IMR-90 (cell line): ENCODE measurements around the gene MELTF. TPM values are rescaled to one million over a fixed set of nuclear protein-coding genes. Genes with fewer than 3 reads are reported as not detected.

Experiments used
- ATAC-seq: fragments of 200-7000 bp; cut with Tn5 transposase; 2 replicates; pipeline ENCODE4 v1.9.1; 2020; ENCODE audit warnings: low read depth, mild to moderate bottlenecking, moderate library complexity
- BruUV-seq: library from RNA; stranded (reverse); fragments of 400-500 nt; replicated peaks from 2 replicates; lab custom pipeline; 2021; lab: Mats Ljungman, UMichigan
- CTCF ChIA-PET: fragments of 300-600 bp; formaldehyde crosslinking; extraction: SDS; loops from one replicate; lab custom pipeline; 2021; ENCODE audit warnings: antibody characterized with exemption; lab: Yijun Ruan, JAX
- POLR2A ChIA-PET: fragments of 300-600 bp; sonication (Branson Sonifier 250); formaldehyde crosslinking; loops from one replicate; lab custom pipeline; 2022; ENCODE audit warnings: antibody characterized with exemption; ENCODE audit not compliant: unreplicated experiment; lab: Charles Lee
- DNase-seq: peaks from one replicate; pipeline ENCODE4 v3.0.0; 2013
- H2AFZ ChIP-seq: replicated peaks from 2 replicates; pipeline ENCODE3; 2013; ENCODE audit warnings: low read length, mild to moderate bottlenecking; ENCODE audit not compliant: poor library complexity
- H2AK5ac ChIP-seq: 2 replicates; pipeline ENCODE4 v1.6.1; 2013; ENCODE audit warnings: low read depth, low read length, inconsistent platforms
- H2AK9ac ChIP-seq: replicated peaks from 2 replicates; pipeline ENCODE3; 2013; ENCODE audit warnings: mild to moderate bottlenecking, low read depth, low read length, moderate library complexity; ENCODE audit not compliant: poor library complexity
- H2BK120ac ChIP-seq: 2 replicates; pipeline ENCODE4 v1.6.1; 2013; ENCODE audit warnings: low read depth, low read length, inconsistent platforms
- H2BK15ac ChIP-seq: 3 replicates; pipeline ENCODE4 v1.6.1; 2013; ENCODE audit warnings: low read depth, low read length, inconsistent platforms
- H2BK20ac ChIP-seq: 2 replicates; pipeline ENCODE4 v1.6.1; 2013; ENCODE audit warnings: low read depth, mild to moderate bottlenecking, inconsistent platforms, low read length, moderate library complexity
- H2BK5ac ChIP-seq: 2 replicates; pipeline ENCODE4 v1.6.1; 2013; ENCODE audit warnings: mild to moderate bottlenecking, low read depth, low read length, inconsistent platforms; ENCODE audit not compliant: poor library complexity, severe bottlenecking
- H3K14ac ChIP-seq: replicated peaks from 2 replicates; pipeline ENCODE4 v1.6.1; 2013; ENCODE audit warnings: low read depth, low read length, inconsistent platforms
- H3K18ac ChIP-seq: 2 replicates; pipeline ENCODE4 v1.6.1; 2013; ENCODE audit warnings: low read depth, low read length, control low read depth
- H3K23ac ChIP-seq: 2 replicates; pipeline ENCODE4 v1.6.1; 2013; ENCODE audit warnings: low read depth, low read length, inconsistent platforms
- H3K27ac ChIP-seq: 2 replicates; pipeline ENCODE4 v1.5.1; 2013; ENCODE audit warnings: mild to moderate bottlenecking, control low read depth, low read length; ENCODE audit not compliant: insufficient read depth
- H3K27me3 ChIP-seq: 2 replicates; pipeline ENCODE4 v1.6.1; 2013; ENCODE audit warnings: low read length; ENCODE audit not compliant: control insufficient read depth, insufficient read depth
- H3K36me3 ChIP-seq: 2 replicates; pipeline ENCODE4 v1.6.1; 2013; ENCODE audit warnings: low read length, mixed read lengths; ENCODE audit not compliant: control insufficient read depth, insufficient read depth
- H3K4ac ChIP-seq: 2 replicates; pipeline ENCODE4 v1.6.1; 2013; ENCODE audit warnings: low read depth, low read length, inconsistent platforms
- H3K4me1 ChIP-seq: 2 replicates; pipeline ENCODE4 v1.6.1; 2013; ENCODE audit warnings: low read length, mixed read lengths; ENCODE audit not compliant: control insufficient read depth, insufficient read depth
- H3K4me2 ChIP-seq: 2 replicates; pipeline ENCODE4 v1.6.1; 2013; ENCODE audit warnings: low read depth, mild to moderate bottlenecking, control low read depth, low read length, moderate library complexity
- H3K4me3 ChIP-seq: 2 replicates; pipeline ENCODE4 v1.5.1; 2013; ENCODE audit warnings: low read depth, mild to moderate bottlenecking, control low read depth, low read length, moderate library complexity; ENCODE audit not compliant: insufficient read depth
- H3K56ac ChIP-seq: 2 replicates; pipeline ENCODE4 v1.6.1; 2013; ENCODE audit warnings: low read length, inconsistent platforms; ENCODE audit not compliant: insufficient read depth; ENCODE audit errors: extremely low read depth
- H3K79me1 ChIP-seq, 2 experiments: 2 replicates each; pipeline ENCODE4 v1.6.1; 2013; ENCODE audit warnings: low read length in 2 of 2, inconsistent platforms in 1 of 2, low read depth in 1 of 2
- H3K9ac ChIP-seq: 2 replicates; pipeline ENCODE4 v1.6.1; 2013; ENCODE audit warnings: low read depth, low read length, control low read depth
- H3K9me1 ChIP-seq: 2 replicates; pipeline ENCODE4 v1.6.1; 2013; ENCODE audit warnings: low read length, inconsistent platforms; ENCODE audit not compliant: insufficient read depth
- H3K9me3 ChIP-seq: 2 replicates; pipeline ENCODE4 v1.6.1; 2013; ENCODE audit warnings: low read length; ENCODE audit not compliant: control insufficient read depth, insufficient read depth
- H4K20me1 ChIP-seq: 2 replicates; pipeline ENCODE4 v1.6.1; 2013; ENCODE audit warnings: low read length, inconsistent platforms; ENCODE audit not compliant: insufficient read depth
- H4K5ac ChIP-seq: 2 replicates; pipeline ENCODE4 v1.6.1; 2013; ENCODE audit warnings: mild to moderate bottlenecking, low read depth, low read length, control low read depth
- H4K8ac ChIP-seq, 2 experiments: 2 replicates each; pipeline ENCODE4 v1.6.1; 2013; ENCODE audit warnings: low read depth in 2 of 2, low read length in 2 of 2, control low read depth in 1 of 2, inconsistent platforms in 1 of 2
- H4K91ac ChIP-seq: 2 replicates; pipeline ENCODE4 v1.6.1; 2013; ENCODE audit warnings: low read depth, low read length, inconsistent platforms; ENCODE audit not compliant: insufficient read depth
- BHLHE40 ChIP-seq: fragments of 150-350 bp; IDR thresholded peaks from 2 replicates; pipeline ENCODE4 v1.6.1; 2016; ENCODE audit warnings: mild to moderate bottlenecking, low read depth, low read length
- CEBPB ChIP-seq: IDR thresholded peaks from 2 replicates; pipeline ENCODE4 v1.6.1; 2012; ENCODE audit warnings: low read depth, low read length, improper control_type of control experiment
- CHD1 ChIP-seq: IDR thresholded peaks from 2 replicates; pipeline ENCODE4 v1.6.1; 2012; ENCODE audit warnings: low read depth, low read length, improper control_type of control experiment
- FOS ChIP-seq: fragments of 150-350 bp; IDR thresholded peaks from 2 replicates; pipeline ENCODE4 v1.6.1; 2016; ENCODE audit warnings: low read depth, low read length
- MAFK ChIP-seq: IDR thresholded peaks from 2 replicates; pipeline ENCODE4 v1.6.1; 2012; ENCODE audit warnings: low read depth, low read length, improper control_type of control experiment
- MAZ ChIP-seq: IDR thresholded peaks from 2 replicates; pipeline ENCODE4 v1.6.1; 2012; ENCODE audit warnings: low read depth, mild to moderate bottlenecking, low read length, improper control_type of control experiment, moderate library complexity, borderline replicate concordance
- MXI1 ChIP-seq: IDR thresholded peaks from 2 replicates; pipeline ENCODE4 v1.6.1; 2012; ENCODE audit warnings: low read depth, mild to moderate bottlenecking, low read length, moderate library complexity, borderline replicate concordance
- NFE2L2 ChIP-seq: fragments of 150-350 bp; IDR thresholded peaks from 2 replicates; pipeline ENCODE4 v1.6.1; 2016; ENCODE audit warnings: low read depth, mild to moderate bottlenecking, low read length
- POLR2A ChIP-seq: IDR thresholded peaks from 2 replicates; pipeline ENCODE4 v1.6.1; 2012; ENCODE audit warnings: mild to moderate bottlenecking, low read depth, low read length
- RAD21 ChIP-seq: IDR thresholded peaks from 2 replicates; pipeline ENCODE4 v1.6.1; 2012; ENCODE audit warnings: low read length, improper control_type of control experiment
- RCOR1 ChIP-seq: IDR thresholded peaks from 2 replicates; pipeline ENCODE4 v1.6.1; 2012; ENCODE audit warnings: mild to moderate bottlenecking, low read length, improper control_type of control experiment; ENCODE audit not compliant: insufficient replicate concordance
- RFX5 ChIP-seq: IDR thresholded peaks from 2 replicates; pipeline ENCODE4 v1.8.0; 2012; ENCODE audit warnings: low read depth, mild to moderate bottlenecking, low read length, moderate library complexity
- SMC3 ChIP-seq: fragments of 150-350 bp; IDR thresholded peaks from 2 replicates; pipeline ENCODE4 v1.6.1; 2016; ENCODE audit warnings: low read depth, mild to moderate bottlenecking, antibody characterized with exemption, low read length, moderate library complexity
- WGBS, 2 experiments: methylation state at CpG; one replicate each; pipeline versions ENCODE4 v1.1.5 to v1.1.7; 2013; ENCODE audit warnings: missing lambda C conversion rate in 2 of 2; ENCODE audit not compliant: insufficient read length in 1 of 2; ENCODE audit errors: extremely low coverage in 2 of 2; 5-methylcytosine and 5-hydroxymethylcytosine counted together
- dilution Hi-C: fragments of 300-500 bp; cut with HindIII; formaldehyde crosslinking; loops from one replicate; pipeline ENCODE4 v1.14.3; 2018; ENCODE audit warnings: low sequenced_read_pairs; ENCODE audit not compliant: unreplicated experiment
- in situ Hi-C: fragments of 300-500 bp; cut with MboI; formaldehyde crosslinking; loops from 3 replicates; pipeline ENCODE4 v1.14.3; 2019; ENCODE audit warnings: low sequenced_read_pairs, inconsistent platforms, mixed read lengths
- intact Hi-C: fragments of 100-400 bp; cut with micrococcal nuclease; formaldehyde crosslinking; loops from 2 replicates; pipeline ENCODE4 v1.10.0; 2022
- polyA plus RNA-seq, 3 experiments: library from polyadenylated mRNA; depleted of rRNA; stranded (reverse); fragments of >200 nt; gene quantifications; 2 replicates each; pipeline ENCODE4 v1.2.3, GENCODE V29; 2012; ENCODE audit warnings: low replicate concordance in 1 of 3
- total RNA-seq: library from RNA; depleted of rRNA; stranded (reverse); fragments of >200 nt; gene quantifications from 2 replicates; pipeline ENCODE4 v1.2.3, GENCODE V29; 2012
- TF ChIP-seq, protein P1 (sequence below): conservative IDR thresholded peaks from 2 replicates; pipeline ENCODE4 v1.5.1; 2012; ENCODE audit warnings: mild to moderate bottlenecking, low read depth, low read length, improper control_type of control experiment
- TF ChIP-seq, protein P2 (sequence below): fragments of 150-350 bp; IDR thresholded peaks from 2 replicates; pipeline ENCODE4 v1.6.1; 2017; ENCODE audit warnings: mild to moderate bottlenecking, antibody characterized with exemption, low read length, low read depth
- TF ChIP-seq, protein P3 (sequence below): fragments of 150-350 bp; IDR thresholded peaks from 2 replicates; pipeline ENCODE4 v1.6.1; 2016; ENCODE audit warnings: low read depth, mild to moderate bottlenecking, low read length, moderate library complexity, borderline replicate concordance

Gene MELTF
- total and polyA plus RNA-seq, 2 of the 4 experiments (the other 2 are of a cell fraction), result 0.18 to 0.50 TPM

DNA sequence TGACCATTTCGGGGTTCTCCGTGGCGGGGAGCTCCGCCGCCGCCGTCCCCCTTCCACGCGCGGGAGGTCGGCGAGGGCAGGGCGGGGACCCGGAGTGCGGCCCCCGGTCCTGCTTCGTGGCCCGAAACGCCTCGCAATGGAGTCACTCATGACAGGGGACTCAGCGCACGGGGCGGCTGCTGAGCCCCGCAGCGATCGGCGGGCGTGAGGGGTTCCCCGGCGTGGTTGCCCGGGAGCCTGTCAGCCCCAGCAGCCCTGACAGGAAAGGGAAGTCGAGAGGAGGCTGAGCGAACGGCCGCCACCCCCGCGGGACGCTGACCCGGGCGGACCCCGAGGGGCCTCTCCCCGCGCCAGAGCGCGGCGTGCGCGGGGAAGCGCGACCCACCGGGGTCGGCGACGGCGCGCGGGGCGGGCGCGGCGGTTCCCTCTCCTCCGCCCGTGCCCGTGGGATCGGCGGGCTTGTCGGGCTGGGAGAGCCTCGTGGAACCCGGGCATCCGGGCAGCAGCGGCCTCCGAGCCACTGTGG is 60.4 kb downstream of the MELTF start:
- H3K79me1 ChIP-seq, result no peaks in the 10 kb centered on the region
- no peak overlapping the region for H2BK5ac ChIP-seq
- no peak overlapping the region for H3K14ac ChIP-seq
- no peak overlapping the region for H3K56ac ChIP-seq
- no peak overlapping the region for H3K23ac ChIP-seq
- H3K9me3 ChIP-seq, result no peaks in the 10 kb centered on the region
- H2AFZ ChIP-seq, result peak overlapping the region; percentile 96
- no peak overlapping the region for H2BK15ac ChIP-seq
- 1% methylated on average over 38 of the region's 72 CpGs; no CpG with 5 or more reads in 1 of the 2 experiments for WGBS, 2 experiments
- no TSS peak for BruUV-seq
- peak overlapping the region; percentile 55 for H2AK9ac ChIP-seq
- H4K5ac ChIP-seq, result no peak overlapping the region
- H3K9ac ChIP-seq, result no peak overlapping the region
- no peak overlapping the region for H4K91ac ChIP-seq
- peak overlapping the region; percentile 62 for H3K4me3 ChIP-seq
- no peaks in the 10 kb centered on the region for H3K9me1 ChIP-seq
- H3K27ac ChIP-seq, result no peak overlapping the region
- no peaks in the 10 kb centered on the region for H3K36me3 ChIP-seq
- H2AK5ac ChIP-seq, result no peak overlapping the region
- ATAC-seq (peak; percentile 38), DNase-seq (no peak)
- in situ Hi-C loops (loop anchor here (25.0 kb wide), 1 partner anchor 357 kb away; no protein-coding TSS in a partner anchor), intact Hi-C loops (no loop called here), dilution Hi-C loops (no loop called here)
- peak overlapping the region; percentile 74 for H3K4me2 ChIP-seq
- H3K4me1 ChIP-seq, result peaks cover 4% of the 10 kb centered on the region
- H3K4ac ChIP-seq, result no peak overlapping the region
- CTCF ChIA-PET, result interaction anchor here (0.6 kb wide), 2 partner anchors 28 to 213 kb away, joined by 3 read pairs; no protein-coding TSS in a partner anchor
- TF ChIP-seq MAFK, result no peak
- TF ChIP-seq CEBPB, result no peak
- TF ChIP-seq RCOR1, result no peak
- TF ChIP-seq RFX5, result no peak
- TF ChIP-seq, protein P1, sequence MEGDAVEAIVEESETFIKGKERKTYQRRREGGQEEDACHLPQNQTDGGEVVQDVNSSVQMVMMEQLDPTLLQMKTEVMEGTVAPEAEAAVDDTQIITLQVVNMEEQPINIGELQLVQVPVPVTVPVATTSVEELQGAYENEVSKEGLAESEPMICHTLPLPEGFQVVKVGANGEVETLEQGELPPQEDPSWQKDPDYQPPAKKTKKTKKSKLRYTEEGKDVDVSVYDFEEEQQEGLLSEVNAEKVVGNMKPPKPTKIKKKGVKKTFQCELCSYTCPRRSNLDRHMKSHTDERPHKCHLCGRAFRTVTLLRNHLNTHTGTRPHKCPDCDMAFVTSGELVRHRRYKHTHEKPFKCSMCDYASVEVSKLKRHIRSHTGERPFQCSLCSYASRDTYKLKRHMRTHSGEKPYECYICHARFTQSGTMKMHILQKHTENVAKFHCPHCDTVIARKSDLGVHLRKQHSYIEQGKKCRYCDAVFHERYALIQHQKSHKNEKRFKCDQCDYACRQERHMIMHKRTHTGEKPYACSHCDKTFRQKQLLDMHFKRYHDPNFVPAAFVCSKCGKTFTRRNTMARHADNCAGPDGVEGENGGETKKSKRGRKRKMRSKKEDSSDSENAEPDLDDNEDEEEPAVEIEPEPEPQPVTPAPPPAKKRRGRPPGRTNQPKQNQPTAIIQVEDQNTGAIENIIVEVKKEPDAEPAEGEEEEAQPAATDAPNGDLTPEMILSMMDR, result no peak
- TF ChIP-seq, protein P2, sequence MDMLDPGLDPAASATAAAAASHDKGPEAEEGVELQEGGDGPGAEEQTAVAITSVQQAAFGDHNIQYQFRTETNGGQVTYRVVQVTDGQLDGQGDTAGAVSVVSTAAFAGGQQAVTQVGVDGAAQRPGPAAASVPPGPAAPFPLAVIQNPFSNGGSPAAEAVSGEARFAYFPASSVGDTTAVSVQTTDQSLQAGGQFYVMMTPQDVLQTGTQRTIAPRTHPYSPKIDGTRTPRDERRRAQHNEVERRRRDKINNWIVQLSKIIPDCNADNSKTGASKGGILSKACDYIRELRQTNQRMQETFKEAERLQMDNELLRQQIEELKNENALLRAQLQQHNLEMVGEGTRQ, result no peak
- no peak for TF ChIP-seq NFE2L2
- TF ChIP-seq FOS, result no peak
- no peak for TF ChIP-seq CHD1
- TF ChIP-seq MXI1, result no peak; the same call in 1 of the 2 replicates
- TF ChIP-seq SMC3, result no peak
- TF ChIP-seq POLR2A, result no peak
- no peak for TF ChIP-seq MAZ
- TF ChIP-seq, protein P3, sequence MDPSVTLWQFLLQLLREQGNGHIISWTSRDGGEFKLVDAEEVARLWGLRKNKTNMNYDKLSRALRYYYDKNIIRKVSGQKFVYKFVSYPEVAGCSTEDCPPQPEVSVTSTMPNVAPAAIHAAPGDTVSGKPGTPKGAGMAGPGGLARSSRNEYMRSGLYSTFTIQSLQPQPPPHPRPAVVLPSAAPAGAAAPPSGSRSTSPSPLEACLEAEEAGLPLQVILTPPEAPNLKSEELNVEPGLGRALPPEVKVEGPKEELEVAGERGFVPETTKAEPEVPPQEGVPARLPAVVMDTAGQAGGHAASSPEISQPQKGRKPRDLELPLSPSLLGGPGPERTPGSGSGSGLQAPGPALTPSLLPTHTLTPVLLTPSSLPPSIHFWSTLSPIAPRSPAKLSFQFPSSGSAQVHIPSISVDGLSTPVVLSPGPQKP, result no peak
- TF ChIP-seq RAD21, result no peak
- TF ChIP-seq BHLHE40, result no peak
- H3K27me3 ChIP-seq, result peaks cover 41% of the 10 kb centered on the region
- no peak overlapping the region for H4K8ac ChIP-seq
- H4K20me1 ChIP-seq, result no peaks in the 10 kb centered on the region
- no peak overlapping the region for H2BK20ac ChIP-seq
- H3K18ac ChIP-seq, result no peak overlapping the region
- POLR2A ChIA-PET, result no interaction called here
- H2BK120ac ChIP-seq, result no peak overlapping the region
